C4-2B (cell line): ENCODE results near the gene CFAP119.
A peak's percentile ranks its signal among the peaks of the same experiment; 100 is the strongest.

Experiments used
- H3K27ac ChIP-seq: fragments of 450-650 bp; 2 replicates; pipeline ENCODE4 v1.5.1; 2017
- CTCF ChIP-seq: fragments of 450-650 bp; conservative IDR thresholded peaks from 2 replicates; pipeline ENCODE4 v1.5.1; 2017; ENCODE audit warnings: mild to moderate bottlenecking
- ZFX ChIP-seq: fragments of 450-650 bp; IDR thresholded peaks from 2 replicates; pipeline ENCODE4 v1.6.1; 2017

Gene CFAP119

GRCh38 chr16:30797670-30798309 is 35.9 kb upstream of the CFAP119 start:
- H3K27ac ChIP-seq = no peak overlapping the region
- TF ChIP-seq ZFX = no peak
- TF ChIP-seq CTCF = no peak; the same call in 1 of the 2 replicates

DNA sequence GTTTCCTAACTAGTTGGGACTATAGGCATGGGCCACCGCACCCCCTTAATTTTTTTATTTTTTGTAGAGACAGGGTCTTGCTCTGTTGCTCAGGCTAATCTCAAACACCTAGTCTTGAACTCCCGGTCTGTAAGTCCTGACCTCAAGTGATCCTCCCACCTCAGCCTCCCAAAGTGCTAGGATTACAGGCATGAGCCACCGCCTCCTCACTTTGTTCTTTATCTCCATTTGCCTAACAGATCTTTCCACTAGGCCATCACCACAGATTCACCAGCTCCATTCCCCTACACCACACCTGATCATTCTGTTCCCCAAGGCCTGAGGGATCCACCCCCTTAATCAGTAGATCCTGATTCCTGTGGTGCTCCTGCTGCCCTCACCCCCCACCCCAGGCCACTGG is 32.8 kb upstream of the CFAP119 start:
- H3K27ac ChIP-seq = no peak overlapping the region
- no peak for TF ChIP-seq CTCF
- no peak for TF ChIP-seq ZFX

DNA sequence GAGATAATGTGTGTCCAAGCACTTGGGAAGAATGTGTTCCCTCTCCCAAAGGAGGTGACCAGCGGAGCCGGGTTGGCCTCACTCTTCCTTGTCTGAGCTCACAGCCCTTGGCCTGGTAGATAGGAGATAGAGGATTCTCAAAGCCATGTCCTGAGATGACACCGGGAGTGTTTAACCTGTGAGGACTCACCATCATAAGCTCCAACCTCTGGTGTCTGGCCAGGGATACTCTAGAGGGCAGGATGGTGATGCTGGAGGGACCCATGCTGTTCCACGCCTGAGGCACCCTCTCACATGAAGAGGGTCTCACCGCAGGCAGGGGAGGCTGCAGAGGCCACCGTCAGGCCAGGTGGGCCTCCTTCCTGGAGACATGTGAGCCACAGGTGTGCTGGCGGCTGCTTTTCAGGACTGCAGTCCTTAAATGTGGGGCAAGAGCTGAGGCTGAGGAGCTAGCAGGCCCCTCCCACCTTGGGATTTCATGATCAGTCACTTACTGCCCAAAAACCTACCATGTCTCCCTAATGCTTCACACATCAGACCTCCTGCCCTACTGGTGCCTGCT is 31.7 kb upstream of the CFAP119 start:
- H3K27ac ChIP-seq = no peak overlapping the region
- TF ChIP-seq ZFX = no peak
- no peak for TF ChIP-seq CTCF

DNA sequence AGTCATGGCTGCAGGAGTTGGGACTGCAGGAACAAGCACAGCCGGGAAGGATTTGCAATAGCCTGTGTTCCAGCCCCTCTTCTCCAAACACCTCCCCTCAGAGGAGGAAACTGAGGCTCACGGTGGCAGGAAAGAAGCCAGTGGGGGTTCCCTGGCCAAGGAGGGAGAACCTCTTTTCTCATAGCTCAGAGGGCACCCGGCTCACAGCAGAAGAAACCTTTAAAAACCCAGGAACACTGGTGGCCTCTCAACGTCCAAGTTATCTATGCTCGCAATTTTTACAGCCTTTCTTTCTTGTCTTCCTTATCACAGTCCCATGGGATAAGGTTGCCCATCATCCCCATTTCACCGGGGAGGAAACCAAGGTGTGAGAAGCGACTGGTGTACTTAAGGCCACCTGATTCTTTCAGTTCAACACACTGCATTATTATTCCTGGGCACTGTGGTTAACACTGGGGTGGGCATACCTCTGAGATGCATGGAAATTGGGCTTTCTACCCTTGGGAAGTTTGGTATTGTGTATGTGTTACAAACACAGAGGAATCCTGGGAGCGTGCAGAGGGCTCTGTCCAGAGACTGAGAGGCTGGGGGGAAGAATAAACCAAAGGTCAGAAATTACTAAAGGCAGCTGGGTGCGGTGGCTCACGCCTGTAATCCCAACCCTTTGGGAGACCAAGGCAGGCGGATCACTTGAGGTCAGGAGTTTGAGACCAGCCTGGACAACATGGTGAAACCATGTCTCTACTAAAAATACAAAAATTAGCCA is 25.9 kb upstream of the CFAP119 start:
- no peak overlapping the region; the same call in 1 of the 2 replicates for H3K27ac ChIP-seq
- TF ChIP-seq ZFX = no peak

DNA sequence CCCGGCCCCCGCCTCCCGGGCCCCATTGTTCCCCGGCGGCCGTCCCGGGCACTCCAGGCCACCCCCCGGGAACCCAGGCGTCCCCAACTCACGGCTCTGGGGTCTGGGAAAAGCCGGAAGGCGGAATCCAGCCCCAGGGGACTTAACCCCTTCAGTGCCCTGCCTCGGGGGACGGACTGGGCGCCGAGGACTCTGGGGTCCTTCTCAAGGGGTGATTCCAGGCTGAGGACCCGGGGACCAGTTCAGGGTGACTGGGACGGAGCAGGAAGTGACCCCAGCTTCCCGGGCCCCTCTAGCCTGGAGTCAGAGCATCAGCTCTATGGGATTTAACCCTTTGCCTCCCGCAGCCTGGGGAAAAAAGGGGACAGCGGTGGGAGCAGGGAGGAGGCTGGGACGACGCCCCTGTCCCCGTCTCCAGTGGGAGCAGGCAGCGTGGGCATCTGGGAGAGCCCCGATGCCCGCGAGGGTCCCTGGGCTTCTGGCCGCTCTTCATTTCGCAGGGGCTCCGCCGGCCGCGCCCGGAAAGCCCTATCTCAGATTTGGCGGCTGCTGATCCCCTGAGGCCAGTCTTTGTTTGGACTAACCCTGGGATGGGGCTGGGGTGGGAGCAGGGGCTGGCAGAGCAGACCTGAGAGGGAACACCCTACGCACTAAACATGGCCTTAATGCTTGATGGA is 25.2 kb upstream of the CFAP119 start, which contains the start of gene ZNF629:
ZNF629 (minus strand) TSS at position 270 of the 677 bp plus-strand sequence. CDS start 2,723 bp downstream, outside the sequence.
- H3K27ac ChIP-seq = peak within 1 kb of the TSS; percentile 55
- TF ChIP-seq CTCF = no peak
- no peak for TF ChIP-seq ZFX

GRCh38 chr16:30786115-30786935 is 24.5 kb upstream of the CFAP119 start:
- peak overlapping the region; percentile 55 for H3K27ac ChIP-seq
- TF ChIP-seq ZFX (peak; percentile 42; the same call in 1 of the 2 replicates), CTCF (no peak)
